Caki2 (cell line): ENCODE results near the gene ACADVL. TPM values are rescaled to one million over a fixed set of nuclear protein-coding genes. Genes with fewer than 3 reads are reported as not detected.

ENCODE experiments used
- DNase-seq: peaks from one replicate; pipeline ENCODE4 v3.0.0-alpha.2; 2015; ENCODE audit warnings: low read depth
- in situ Hi-C: cut with HindIII; loops from 2 replicates; pipeline ENCODE4 v1.10.0; 2016; ENCODE audit warnings: low sequenced_read_pairs, low pct_unique_long_range_greater_than_20kb, mixed read lengths
- total RNA-seq: library from RNA; depleted of rRNA; stranded (reverse); fragments of >200 nt; shearing (Covaris generic); gene quantifications from 2 replicates; pipeline ENCODE4 v1.2.3, GENCODE V29; 2014; ENCODE audit warnings: low replicate concordance

Gene ACADVL
- total RNA-seq, 1 experiment from 2014 or later, result 338 TPM

DNA sequence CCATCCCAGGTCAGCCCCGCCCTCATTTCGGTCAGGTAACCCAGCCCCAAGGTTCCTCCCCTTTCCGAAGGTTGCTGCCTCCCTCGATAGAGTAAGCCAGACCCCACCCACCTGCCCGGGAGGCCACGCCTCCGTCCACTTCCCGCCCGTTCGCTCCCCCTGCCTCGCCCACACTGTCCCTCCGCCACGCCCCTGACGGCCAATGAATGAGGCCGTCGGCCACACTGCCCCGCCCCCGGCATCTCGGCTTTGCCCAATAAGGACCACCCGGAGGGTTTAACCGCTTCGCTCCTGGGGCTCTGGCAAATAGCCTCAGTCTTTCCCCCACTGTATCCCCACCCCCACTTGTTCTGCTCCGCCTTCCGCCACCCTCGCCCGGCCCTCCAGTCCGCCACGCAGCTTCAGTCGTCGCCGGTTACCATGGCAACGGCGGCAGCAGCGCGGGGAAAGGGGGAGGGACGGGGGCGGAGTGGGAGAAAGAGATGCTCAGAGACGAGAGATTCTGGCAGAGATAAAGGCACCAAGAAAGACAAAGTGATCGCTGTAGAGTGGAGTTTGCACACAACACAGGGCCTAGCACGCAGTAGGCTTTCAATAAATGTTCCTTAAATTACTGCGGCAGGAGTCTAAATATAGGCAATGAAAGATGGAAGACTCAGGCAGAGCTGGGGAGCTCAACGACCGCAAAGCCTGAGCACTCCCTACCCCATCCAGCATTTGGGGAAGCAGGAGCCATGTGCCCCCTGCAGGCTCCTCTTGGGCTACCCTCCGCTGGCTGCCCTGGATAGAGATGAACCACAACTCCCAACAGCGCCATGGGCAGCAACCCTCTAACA lies 5.2 kb upstream of the ACADVL start:
- in situ Hi-C loops, result no loop called here
- peak; percentile 96 for DNase-seq

DNA sequence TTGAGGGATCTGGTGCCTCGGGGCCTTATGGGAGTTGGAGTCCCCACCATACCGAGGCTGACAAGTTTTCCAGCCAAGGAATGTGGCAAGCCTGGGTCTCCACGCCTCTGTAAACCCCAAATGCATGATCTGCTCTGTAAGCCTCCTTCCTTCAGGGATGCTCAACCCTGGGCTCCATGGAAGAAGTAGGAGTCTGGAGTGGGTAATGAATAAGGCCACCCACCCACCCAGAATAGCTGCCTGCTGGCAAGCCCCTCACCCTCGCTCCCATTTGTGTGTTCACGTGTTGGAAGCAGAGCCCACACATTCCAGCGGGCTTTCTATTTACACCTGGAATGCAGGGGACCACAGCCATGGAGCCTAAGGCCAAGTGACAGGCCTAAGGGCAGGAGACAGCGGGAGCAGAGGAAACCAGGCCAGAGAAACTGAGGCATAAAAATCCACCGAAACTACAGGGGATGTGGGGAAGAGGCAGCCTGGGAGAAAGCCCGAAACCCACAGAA lies 4.6 kb upstream of the ACADVL start:
- DNase-seq, result no peak
- in situ Hi-C loops, result no loop called here

DNA sequence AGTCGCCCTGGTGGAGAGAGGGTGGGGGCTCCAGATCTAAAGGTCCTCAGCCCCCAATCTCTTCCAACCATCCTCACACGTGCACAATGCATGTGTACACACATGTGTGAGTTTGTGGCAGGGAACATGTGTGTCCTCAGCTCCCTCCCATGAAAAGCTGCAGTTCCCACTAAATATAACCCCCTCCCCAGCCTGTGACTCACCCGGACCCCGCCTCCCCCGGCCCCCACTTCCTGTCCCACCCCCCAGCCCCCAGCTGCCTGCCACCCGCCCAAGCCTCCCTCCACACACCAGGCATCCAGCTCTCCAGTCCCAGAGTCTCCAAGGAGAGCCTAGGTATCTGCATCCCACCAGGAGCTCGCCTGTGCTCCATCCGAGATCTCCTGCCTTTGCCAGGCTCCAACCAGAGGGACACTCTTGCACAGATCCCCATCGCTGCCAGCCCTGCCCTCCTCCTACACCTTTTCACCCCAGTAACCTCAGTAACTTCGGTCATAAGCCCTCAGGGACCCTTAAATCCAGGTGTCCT lies 4.0 kb upstream of the ACADVL start:
- in situ Hi-C loops, result no loop called here
- DNase-seq, result no peak

DNA sequence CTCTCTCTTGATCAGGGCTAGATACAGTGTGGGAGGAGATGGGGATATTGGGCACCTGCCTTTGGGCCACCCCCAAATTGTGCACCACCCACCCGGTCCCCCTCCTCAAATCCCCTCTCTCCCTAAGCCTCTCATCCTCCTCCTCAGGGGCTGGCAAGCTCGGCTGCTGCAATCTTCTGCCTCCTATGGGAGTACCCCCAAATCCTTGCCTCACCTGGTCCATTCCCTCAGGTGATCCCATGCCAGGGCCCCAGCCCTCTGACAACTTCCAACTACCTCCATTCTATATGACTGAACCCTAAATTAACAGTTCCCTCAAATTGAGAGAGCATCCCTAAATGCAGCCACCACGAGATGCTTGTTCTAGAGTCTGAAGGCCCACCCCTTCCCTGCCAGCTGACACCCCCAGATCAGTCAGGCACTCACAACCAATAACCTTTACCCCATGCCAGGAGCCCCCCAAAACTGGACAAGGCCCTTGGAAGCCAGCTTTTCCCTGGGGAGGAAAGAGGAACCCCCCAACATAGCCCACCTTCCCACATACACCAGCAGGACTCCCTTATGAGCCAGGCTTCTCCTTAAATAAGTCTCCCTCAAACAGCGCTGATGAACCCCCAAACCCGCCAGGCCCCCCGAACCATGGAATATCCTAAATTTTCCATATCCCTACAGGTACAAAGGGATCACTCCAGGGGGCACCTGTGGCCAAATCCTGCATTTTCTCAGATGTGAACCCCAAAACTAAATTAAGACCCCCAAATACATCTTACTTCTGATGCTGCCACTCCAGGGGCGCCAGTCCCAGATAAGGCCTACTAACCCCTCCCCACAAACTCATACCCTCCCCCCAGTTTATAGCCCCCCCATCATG lies 3.3 kb upstream of the ACADVL start:
- in situ Hi-C loops, result no loop called here
- DNase-seq, result no peak

DNA sequence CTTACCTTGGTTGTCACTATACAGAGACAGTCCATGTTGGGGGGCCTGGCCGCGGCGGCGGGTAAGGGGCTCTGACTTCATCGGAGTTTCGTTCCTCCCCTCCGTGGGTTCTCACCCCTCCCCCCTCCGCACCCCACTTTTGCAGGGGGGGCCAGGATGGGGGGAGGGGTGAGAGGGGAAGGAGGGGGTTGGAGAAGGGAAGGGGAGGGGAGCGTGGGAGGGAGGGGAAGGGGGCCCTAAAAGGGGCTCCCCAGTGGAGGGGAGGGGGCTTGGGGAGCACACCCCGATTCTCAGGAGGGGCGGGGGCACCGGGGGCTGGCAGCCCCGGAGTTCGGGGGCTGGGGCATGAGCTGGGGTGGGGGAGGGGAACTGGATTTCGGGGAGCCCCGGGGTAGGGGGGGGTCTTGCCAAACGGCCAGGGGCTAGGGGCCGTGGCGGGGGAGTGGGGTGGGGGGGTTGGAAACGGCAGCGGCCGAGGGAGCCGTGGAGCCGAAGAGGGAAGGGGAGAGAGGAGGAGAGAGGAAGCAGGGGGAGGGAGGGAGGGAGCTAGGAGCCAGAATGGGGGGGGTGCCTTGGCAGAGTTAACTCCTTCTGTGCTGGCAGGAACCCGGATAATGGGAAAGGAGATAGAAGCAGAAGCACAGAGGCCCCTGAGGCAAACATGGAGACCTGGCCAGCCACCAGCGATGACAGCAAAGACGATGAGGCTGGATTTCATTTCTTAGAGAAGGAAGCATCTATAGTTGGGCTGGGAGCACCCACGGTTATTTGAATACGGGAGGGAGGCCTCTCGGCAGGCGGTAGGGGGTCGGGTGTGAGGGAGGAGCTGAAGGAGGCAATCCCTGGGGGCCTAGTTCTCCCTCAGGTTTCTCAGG lies 2.4 kb upstream of the ACADVL start:
- no peak for DNase-seq
- in situ Hi-C loops, result no loop called here

DNA sequence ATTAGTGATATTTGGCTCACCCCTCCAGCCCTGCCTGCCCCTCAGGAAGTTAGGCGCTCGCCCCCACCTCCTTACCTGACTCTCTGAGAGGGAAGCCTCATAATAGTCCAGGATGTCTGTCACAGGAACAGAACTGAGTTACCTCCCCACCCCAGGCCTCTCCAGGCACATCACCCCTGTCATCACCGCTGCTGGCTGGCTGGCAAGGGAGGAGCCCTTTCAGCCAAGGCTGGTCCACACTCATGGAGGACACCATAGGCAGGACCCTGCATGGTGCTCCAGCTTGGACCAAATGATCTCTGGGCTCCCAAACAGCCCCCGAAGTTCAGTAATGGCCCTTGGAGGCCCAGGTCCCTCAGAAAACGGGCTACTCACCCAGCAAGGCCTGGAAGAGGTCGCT lies 1.6 kb upstream of the ACADVL start:
- in situ Hi-C loops, result no loop called here
- no peak for DNase-seq

DNA sequence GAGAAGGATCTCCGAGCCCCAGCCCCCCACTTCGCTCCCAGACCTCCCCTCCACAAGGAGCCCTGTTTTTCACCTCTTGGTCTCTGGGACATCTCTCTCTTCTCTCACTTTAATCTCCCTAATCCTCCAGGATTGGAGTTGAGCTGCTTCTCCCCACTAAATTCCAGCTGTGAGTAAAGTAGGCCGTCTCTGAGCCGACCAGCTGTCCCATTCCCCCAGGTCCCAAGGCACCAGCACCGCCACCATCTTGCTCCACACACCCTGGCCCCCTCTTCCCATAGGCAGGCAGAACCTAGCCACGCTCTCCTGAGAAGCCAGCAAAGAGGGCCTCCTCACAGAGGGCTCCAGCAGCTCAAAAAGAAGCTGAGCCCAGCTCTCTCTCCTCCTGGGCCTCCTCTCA lies 980 bp upstream of the ACADVL start:
- in situ Hi-C loops, result no loop called here
- DNase-seq, result no peak

DNA sequence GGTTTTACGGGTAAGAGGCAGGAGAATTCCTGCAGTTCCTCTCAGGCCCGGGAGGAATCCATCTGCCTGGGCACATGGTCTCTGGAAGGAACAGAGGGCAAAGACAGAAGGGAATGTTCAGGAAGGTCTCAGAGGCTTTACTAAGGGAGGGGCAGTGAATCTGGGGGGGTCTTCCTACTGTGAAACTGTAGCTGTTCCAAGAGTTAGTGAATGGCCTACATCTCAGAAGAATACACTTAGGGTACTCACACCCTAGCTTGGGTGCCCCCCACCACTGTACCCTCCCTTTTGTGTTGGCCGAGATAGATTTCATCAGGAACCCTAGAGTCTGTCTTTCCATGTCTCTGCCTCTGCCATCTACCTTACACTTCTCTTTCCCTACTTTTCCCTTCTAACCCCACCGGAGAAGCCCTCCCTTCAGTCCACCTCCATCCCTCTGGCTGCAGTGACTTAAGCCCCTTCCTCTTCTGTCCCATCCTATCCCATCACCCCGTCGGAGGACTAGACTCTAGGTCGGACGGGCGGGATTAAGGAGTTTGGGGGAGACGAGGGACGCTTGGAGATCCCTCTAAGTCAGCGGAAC lies 418 bp upstream of the ACADVL start:
- in situ Hi-C loops, result no loop called here
- DNase-seq, result no peak

DNA sequence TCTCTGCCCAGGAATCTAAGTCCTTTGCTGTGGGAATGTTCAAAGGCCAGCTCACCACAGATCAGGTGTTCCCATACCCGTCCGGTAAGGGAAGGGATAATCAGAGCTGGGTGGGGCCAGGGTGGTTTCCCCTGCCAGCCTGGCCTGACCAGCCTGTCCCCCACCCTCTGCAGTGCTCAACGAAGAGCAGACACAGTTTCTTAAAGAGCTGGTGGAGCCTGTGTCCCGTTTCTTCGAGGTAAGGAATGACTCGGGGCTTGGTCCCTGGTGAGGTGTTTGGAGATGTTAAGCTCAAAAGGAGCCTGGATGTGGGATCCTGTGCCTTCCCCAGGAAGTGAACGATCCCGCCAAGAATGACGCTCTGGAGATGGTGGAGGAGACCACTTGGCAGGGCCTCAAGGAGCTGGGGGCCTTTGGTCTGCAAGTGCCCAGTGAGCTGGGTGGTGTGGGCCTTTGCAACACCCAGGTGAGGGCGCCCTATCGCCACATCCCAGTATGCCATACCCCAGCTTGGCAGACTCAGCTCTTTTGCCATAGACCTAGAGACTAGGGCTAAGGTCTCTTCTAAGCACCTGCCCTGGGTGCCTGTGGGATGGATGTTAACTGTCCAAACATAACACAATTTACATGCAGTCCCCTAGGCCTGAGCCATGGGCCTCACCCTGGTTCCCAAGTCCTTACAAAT lies 997 bp downstream of the ACADVL start:
- no peak for DNase-seq
- in situ Hi-C loops, result no loop called here

DNA sequence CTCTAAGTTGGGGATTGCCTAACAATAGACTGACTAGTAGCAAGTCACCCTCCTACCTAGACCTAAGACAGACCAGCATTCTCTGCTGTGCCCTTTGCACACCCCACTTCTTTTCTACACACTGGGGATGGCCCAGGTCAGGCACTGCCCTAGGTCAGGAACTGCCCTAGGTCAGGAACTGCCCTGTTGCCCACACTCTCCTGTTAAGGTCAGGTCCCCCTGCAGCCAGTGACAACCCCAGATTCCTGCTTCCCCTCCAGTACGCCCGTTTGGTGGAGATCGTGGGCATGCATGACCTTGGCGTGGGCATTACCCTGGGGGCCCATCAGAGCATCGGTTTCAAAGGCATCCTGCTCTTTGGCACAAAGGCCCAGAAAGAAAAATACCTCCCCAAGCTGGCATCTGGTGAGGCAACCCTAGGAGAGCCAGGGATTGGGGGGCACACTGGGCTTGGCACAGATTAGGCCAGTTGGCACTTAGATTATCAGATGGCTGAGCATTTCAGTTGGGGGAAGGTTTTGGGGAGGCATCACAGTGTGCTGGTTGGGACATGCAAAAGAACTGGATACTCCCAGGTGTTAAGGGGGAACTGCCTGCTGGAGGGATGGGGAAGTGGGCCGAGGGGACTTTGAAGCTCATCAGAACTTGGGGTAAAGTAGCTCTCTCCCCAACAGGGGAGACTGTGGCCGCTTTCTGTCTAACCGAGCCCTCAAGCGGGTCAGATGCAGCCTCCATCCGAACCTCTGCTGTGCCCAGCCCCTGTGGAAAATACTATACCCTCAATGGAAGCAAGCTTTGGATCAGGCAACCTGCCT lies 1.7 kb downstream of the ACADVL start:
- no peak for DNase-seq
- in situ Hi-C loops, result no loop called here

DNA sequence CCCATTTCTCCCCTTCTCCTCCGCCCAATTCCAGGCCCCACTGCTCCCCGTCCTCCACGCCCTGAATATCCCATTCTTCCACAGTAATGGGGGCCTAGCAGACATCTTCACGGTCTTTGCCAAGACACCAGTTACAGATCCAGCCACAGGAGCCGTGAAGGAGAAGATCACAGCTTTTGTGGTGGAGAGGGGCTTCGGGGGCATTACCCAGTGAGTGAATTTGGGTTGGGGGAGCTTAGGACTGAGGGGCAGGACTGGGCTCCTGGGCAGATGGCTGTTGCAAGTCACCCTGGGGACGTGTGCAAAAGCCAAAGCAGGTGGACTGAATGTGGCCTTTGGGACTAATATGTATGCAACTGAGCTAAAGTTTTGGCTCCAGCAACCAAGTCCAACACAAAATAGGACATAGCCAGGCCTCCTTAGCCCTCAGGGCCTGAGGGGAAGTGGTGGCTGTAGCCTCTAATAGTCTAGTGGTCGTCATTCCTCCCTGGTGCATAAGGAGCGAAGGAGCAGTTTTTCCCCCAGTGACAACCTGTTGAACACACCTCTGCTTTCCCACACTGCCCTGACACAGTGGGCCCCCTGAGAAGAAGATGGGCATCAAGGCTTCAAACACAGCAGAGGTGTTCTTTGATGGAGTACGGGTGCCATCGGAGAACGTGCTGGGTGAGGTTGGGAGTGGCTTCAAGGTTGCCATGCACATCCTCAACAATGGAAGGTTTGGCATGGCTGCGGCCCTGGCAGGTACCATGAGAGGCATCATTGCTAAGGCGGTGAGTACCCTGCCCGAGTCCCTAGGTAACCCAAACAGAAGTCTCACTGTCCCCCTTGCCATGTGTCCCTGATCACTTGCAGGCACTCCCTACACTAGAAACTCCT lies 2.6 kb downstream of the ACADVL start:
- no peak for DNase-seq
- in situ Hi-C loops, result no loop called here

DNA sequence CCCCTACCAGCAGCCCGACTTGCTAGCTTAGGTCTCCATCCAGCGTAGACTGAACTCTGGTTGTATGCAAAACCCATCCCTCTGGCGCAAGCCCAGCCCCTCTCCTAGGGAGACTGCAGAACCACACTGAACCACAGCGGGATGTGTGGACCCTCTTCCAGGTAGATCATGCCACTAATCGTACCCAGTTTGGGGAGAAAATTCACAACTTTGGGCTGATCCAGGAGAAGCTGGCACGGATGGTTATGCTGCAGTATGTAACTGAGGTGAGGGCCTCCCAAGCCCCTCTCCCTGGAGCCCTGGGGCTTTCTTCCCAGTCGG lies 3.2 kb downstream of the ACADVL start:
- DNase-seq, result no peak
- in situ Hi-C loops, result no loop called here

DNA sequence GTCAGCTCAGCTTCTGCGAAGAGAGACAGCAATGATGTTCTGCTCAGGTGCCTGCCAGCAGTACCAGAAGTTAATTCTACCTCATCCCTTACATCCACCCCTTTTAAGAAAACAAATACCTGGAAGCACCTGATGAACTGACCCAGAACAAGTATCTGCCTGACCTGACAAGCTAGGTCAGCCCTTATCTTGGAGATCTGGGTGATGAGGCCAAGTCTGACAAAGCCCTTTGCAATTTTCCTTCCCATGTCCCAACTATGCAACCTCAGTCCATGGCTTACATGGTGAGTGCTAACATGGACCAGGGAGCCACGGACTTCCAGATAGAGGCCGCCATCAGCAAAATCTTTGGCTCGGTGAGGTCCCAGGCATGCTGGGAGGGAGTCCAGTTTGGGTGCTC lies 3.6 kb downstream of the ACADVL start:
- no peak for DNase-seq
- in situ Hi-C loops, result no loop called here

DNA sequence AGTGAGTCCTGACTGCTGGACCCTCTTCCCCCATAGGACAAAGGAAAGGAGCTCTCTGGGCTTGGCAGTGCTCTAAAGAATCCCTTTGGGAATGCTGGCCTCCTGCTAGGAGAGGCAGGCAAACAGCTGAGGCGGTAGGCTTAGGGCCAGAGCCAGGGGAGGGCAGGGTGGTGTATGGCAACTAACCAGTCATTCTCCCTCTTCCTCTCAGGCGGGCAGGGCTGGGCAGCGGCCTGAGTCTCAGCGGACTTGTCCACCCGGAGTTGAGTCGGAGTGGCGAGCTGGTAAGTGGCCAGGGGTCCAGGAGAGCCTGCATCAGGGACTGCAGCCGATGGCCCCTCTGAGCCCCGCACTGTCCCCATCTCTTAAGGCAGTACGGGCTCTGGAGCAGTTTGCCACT lies 4.4 kb downstream of the ACADVL start:
- in situ Hi-C loops, result no loop called here
- DNase-seq, result no peak

DNA sequence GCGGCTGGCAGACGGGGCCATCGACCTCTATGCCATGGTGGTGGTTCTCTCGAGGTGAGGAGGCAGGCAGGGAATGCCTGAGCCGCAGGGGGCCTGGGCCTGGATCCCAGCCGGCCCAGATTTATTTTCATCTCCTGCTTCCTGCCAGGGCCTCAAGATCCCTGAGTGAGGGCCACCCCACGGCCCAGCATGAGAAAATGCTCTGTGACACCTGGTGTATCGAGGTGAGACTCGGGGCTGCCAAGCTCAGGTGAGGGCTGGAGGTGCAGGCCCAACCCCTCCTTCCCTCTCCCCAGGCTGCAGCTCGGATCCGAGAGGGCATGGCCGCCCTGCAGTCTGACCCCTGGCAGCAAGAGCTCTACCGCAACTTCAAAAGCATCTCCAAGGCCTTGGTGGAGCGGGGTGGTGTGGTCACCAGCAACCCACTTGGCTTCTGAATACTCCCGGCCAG lies 4.9 kb downstream of the ACADVL start:
- DNase-seq, result no peak
- in situ Hi-C loops, result no loop called here
